Keratinocyte (primary cell): ENCODE measurements around the gene ZFP36L1. TPM values are rescaled to one million over a fixed set of nuclear protein-coding genes. Genes with fewer than 3 reads are reported as not detected.
A peak's percentile ranks its signal among the peaks of the same experiment; 100 is the strongest.

ENCODE experiments used
- DNase-seq: peaks from one replicate; pipeline ENCODE4 v3.0.0-alpha.2; 2011; ENCODE audit warnings: low read depth, missing footprints, low spot score
- FAIRE-seq: peaks from 2 replicates; lab custom pipeline; 2011; peaks lifted over from hg19 to GRCh38; lab: Jason Lieb, UNC
- H2AFZ ChIP-seq: 2 replicates; pipeline ENCODE4 v1.6.0; 2012; ENCODE audit warnings: low read length, control low read depth, inconsistent platforms; ENCODE audit not compliant: control insufficient read depth
- H3K27ac ChIP-seq: 2 replicates; pipeline ENCODE4 v1.5.1; 2011; ENCODE audit warnings: low read length; ENCODE audit not compliant: control insufficient read depth, insufficient read depth
- H3K27me3 ChIP-seq: 3 replicates; pipeline ENCODE4 v1.6.0; 2011; ENCODE audit warnings: low read length; ENCODE audit not compliant: control insufficient read depth, insufficient read depth; ENCODE audit errors: extremely low read depth
- H3K36me3 ChIP-seq, 2 experiments: 2 replicates in 1 of 2; 3 replicates in 1 of 2; pipeline ENCODE4 v1.5.1; 2011; ENCODE audit warnings: low read length in 2 of 2, mild to moderate bottlenecking in 1 of 2; ENCODE audit not compliant: control insufficient read depth in 2 of 2, insufficient read depth in 2 of 2; ENCODE audit errors: extremely low read depth in 1 of 2
- H3K4me1 ChIP-seq: 3 replicates; pipeline ENCODE4 v1.5.1; 2011; ENCODE audit warnings: low read length; ENCODE audit not compliant: control insufficient read depth, insufficient read depth; ENCODE audit errors: extremely low read depth
- H3K4me2 ChIP-seq: 3 replicates; pipeline ENCODE4 v1.6.0; 2011; ENCODE audit warnings: low read depth, low read length; ENCODE audit not compliant: control insufficient read depth, insufficient read depth; ENCODE audit errors: extremely low read depth
- H3K4me3 ChIP-seq, 3 experiments: fragments of 200-600 bp in 1 of 3; sonication (generic) in 1 of 3; 2 replicates in 2 of 3; 3 replicates in 1 of 3; pipeline ENCODE4 v1.5.1; 2011 to 2016; ENCODE audit warnings: low read length in 3 of 3, mild to moderate bottlenecking in 3 of 3, control low read depth in 2 of 3, inconsistent platforms in 1 of 3, low read depth in 1 of 3, mixed read lengths in 1 of 3, mixed run types in 1 of 3, moderate library complexity in 1 of 3; ENCODE audit not compliant: control insufficient read depth in 2 of 3, insufficient read depth in 2 of 3; ENCODE audit errors: extremely low read depth in 1 of 3
- H3K79me2 ChIP-seq: 2 replicates; pipeline ENCODE4 v1.6.0; 2012; ENCODE audit warnings: low read length; ENCODE audit not compliant: control insufficient read depth, insufficient read depth
- H3K9ac ChIP-seq: 3 replicates; pipeline ENCODE4 v1.6.0; 2011; ENCODE audit warnings: low read length; ENCODE audit not compliant: control insufficient read depth, insufficient read depth; ENCODE audit errors: extremely low read depth
- H3K9me1 ChIP-seq: 3 replicates; pipeline ENCODE4 v1.6.0; 2011; ENCODE audit warnings: low read length; ENCODE audit not compliant: control insufficient read depth, insufficient read depth; ENCODE audit errors: extremely low read depth
- H3K9me3 ChIP-seq: 2 replicates; pipeline ENCODE4 v1.5.1; 2012; ENCODE audit warnings: low read depth, low read length; ENCODE audit not compliant: control insufficient read depth
- H4K20me1 ChIP-seq: 3 replicates; pipeline ENCODE4 v1.6.0; 2011; ENCODE audit warnings: low read length; ENCODE audit not compliant: control insufficient read depth, insufficient read depth; ENCODE audit errors: extremely low read depth
- EZH2 ChIP-seq: IDR thresholded peaks from one replicate; pipeline ENCODE4 v1.6.1; 2012; ENCODE audit warnings: inconsistent platforms, mild to moderate bottlenecking, low read length, moderate library complexity
- dilution Hi-C: fragments of 300-500 bp; cut with MboI; formaldehyde crosslinking; loops from one replicate; pipeline ENCODE4 v1.7.0; 2020; ENCODE audit warnings: low sequenced_read_pairs; ENCODE audit not compliant: extremely low pct_ligation_motif_present
- polyA plus RNA-seq, 5 experiments: library from polyadenylated mRNA; depleted of rRNA in 3 of 5; stranded (reverse) in 3 of 5; stranded (forward) in 1 of 5; unstranded in 1 of 5; fragments of >200 nt; gene quantifications; 1 replicate in 1 of 5; 2 replicates in 3 of 5; 3 replicates in 1 of 5; pipeline versions ENCODE4 v1.2.1 to v1.2.3, GENCODE V29; 2011 to 2012; ENCODE audit warnings: missing spikeins in 2 of 5, low read depth in 1 of 5, low replicate concordance in 1 of 5
- TF ChIP-seq, protein P1 (sequence below), 3 experiments: IDR thresholded peaks in 1 of 3; conservative IDR thresholded peaks in 1 of 3; optimal IDR thresholded peaks in 1 of 3; 2 replicates in 2 of 3; 3 replicates in 1 of 3; pipeline versions ENCODE3 to v1.5.1; 2011; ENCODE audit warnings: low read length in 3 of 3, mild to moderate bottlenecking in 3 of 3, moderate library complexity in 2 of 3, control low read depth in 1 of 3, inconsistent platforms in 1 of 3; ENCODE audit not compliant: insufficient read depth in 2 of 3; ENCODE audit errors: extremely low read depth in 1 of 3

ZFP36L1 gene
- polyA plus RNA-seq, 1 donor (not counting 4 experiments of a cell fraction or from before 2014, with no cell fraction given): 85.2 TPM

- Histone ChIP-seq H3K4me3 (no peak overlapping the region), H3K4me1 (peaks cover 43% of the 10 kb centered on the region)
These were observed 26.4 kb upstream of the ZFP36L1 start for GRCh38 chr14:68819260-68819691.

GRCh38 chr14:68817506-68818212 is 24.8 kb upstream of the ZFP36L1 start:
- Histone ChIP-seq H3K9me1 (no peaks in the 10 kb centered on the region), H3K9me3 (no peaks in the 10 kb centered on the region), H3K9ac (no peak overlapping the region), H3K36me3 (peaks cover 0 to 2% of the 10 kb centered on the region in 2 experiments), H3K27me3 (no peaks in the 10 kb centered on the region), H2AFZ (no peak overlapping the region), H3K4me3 (no peak overlapping the region), H3K79me2 (no peaks in the 10 kb centered on the region), H3K4me1 (peaks cover 40% of the 10 kb centered on the region), H3K27ac (no peak overlapping the region), H4K20me1 (no peaks in the 10 kb centered on the region), H3K4me2 (no peak overlapping the region)
- FAIRE-seq (no peak), DNase-seq (no peak)
- dilution Hi-C loops: no loop called here
- TF ChIP-seq, protein P1, sequence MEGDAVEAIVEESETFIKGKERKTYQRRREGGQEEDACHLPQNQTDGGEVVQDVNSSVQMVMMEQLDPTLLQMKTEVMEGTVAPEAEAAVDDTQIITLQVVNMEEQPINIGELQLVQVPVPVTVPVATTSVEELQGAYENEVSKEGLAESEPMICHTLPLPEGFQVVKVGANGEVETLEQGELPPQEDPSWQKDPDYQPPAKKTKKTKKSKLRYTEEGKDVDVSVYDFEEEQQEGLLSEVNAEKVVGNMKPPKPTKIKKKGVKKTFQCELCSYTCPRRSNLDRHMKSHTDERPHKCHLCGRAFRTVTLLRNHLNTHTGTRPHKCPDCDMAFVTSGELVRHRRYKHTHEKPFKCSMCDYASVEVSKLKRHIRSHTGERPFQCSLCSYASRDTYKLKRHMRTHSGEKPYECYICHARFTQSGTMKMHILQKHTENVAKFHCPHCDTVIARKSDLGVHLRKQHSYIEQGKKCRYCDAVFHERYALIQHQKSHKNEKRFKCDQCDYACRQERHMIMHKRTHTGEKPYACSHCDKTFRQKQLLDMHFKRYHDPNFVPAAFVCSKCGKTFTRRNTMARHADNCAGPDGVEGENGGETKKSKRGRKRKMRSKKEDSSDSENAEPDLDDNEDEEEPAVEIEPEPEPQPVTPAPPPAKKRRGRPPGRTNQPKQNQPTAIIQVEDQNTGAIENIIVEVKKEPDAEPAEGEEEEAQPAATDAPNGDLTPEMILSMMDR (optimal IDR thresholded peaks at IDR 0.05 in 1 of 3, IDR thresholded peaks at IDR 0.05 in 1 of 3, conservative IDR thresholded peaks at IDR 0.05 in 1 of 3; ENCODE audit: extremely low read depth in 1 of 3, insufficient read depth in 2 of 3, low read length in 3 of 3): no peak
- no peak for TF ChIP-seq EZH2

More at GRCh38 chr14:68819260-68819691, 26.4 kb upstream of the ZFP36L1 start:
- dilution Hi-C loops: no loop called here
- peak overlapping the region; percentile 50 for H3K9ac ChIP-seq
- no peaks in the 10 kb centered on the region for H4K20me1 ChIP-seq
- no peak for TF ChIP-seq EZH2
- TF ChIP-seq, protein P1 (optimal IDR thresholded peaks at IDR 0.05 in 1 of 3, IDR thresholded peaks at IDR 0.05 in 1 of 3, conservative IDR thresholded peaks at IDR 0.05 in 1 of 3; ENCODE audit: extremely low read depth in 1 of 3, insufficient read depth in 2 of 3, low read length in 3 of 3): no peak
- no peaks in the 10 kb centered on the region for H3K9me3 ChIP-seq
- peaks cover 0 to 2% of the 10 kb centered on the region in 2 experiments for H3K36me3 ChIP-seq
- no peaks in the 10 kb centered on the region for H3K79me2 ChIP-seq
- DNase-seq (peak; percentile 82), FAIRE-seq (no peak)
- peak overlapping the region; percentile 58 for H2AFZ ChIP-seq
- no peaks in the 10 kb centered on the region for H3K9me1 ChIP-seq
- peak overlapping the region; percentile 64 for H3K27ac ChIP-seq
- H3K4me2 ChIP-seq: peak overlapping the region; percentile 71
- H3K27me3 ChIP-seq: no peaks in the 10 kb centered on the region
